CD4-positive, alpha-beta T cell treated with Interleukin-1 beta for 1 hour (primary cell): ENCODE results near the gene RNU7-1.
"Not testable (repeated sequence)": the region's sequence is repeated elsewhere in the genome, so short reads cannot be mapped to it uniquely, and the experiment has no call there.

Experiments used
- DNase-seq, 2 donors: peaks; one replicate each; pipeline ENCODE4 v3.0.0-alpha.2; 2020 to 2022

RNU7-1 gene

GRCh38 chr12:6943722-6944380, at the start of gene RNU7-1, which contains the start of gene C12orf57:
TSS of gene RNU7-1 (plus strand) at chr12:6943816.
TSS of gene C12orf57 (plus strand) at chr12:6944022. CDS start at chr12:6944122, 100 bp downstream.
- peak; percentile 89 for DNase-seq

GRCh38 chr12:6894321-6894720, 49.3 kb upstream of the RNU7-1 start:
- DNase-seq, result no peak

GRCh38 chr12:6896846-6897435, 46.7 kb upstream of the RNU7-1 start:
- no peak for DNase-seq

GRCh38 chr12:6899427-6899826, 44.2 kb upstream of the RNU7-1 start:
- DNase-seq, result no peak

- peak; percentile 36 to 65 for DNase-seq
Observed at GRCh38 chr12:6899837-6900519, 43.6 kb upstream of the RNU7-1 start.

- DNase-seq, result no peak
Observed at GRCh38 chr12:6902448-6902847, 41.2 kb upstream of the RNU7-1 start.

GRCh38 chr12:6903722-6904121, 39.9 kb upstream of the RNU7-1 start:
- no peak for DNase-seq

- DNase-seq, result peak; percentile 99
Observed at GRCh38 chr12:6904280-6905276, 39.0 kb upstream of the RNU7-1 start, which contains the start of gene LRRC23. TSS of gene LRRC23 (plus strand) at chr12:6904822. CDS start at chr12:6905634, 812 bp downstream.

- DNase-seq, result no peak
Observed at GRCh38 chr12:6905414-6906040, 38.1 kb upstream of the RNU7-1 start.

- not testable (repeated sequence) for DNase-seq
Observed at GRCh38 chr12:6908141-6908540, 35.5 kb upstream of the RNU7-1 start.

- no peak for DNase-seq
Observed at GRCh38 chr12:6909421-6910145, 34.0 kb upstream of the RNU7-1 start.

GRCh38 chr12:6912164-6912935, 31.3 kb upstream of the RNU7-1 start:
- no peak for DNase-seq

GRCh38 chr12:6914246-6914946, 29.2 kb upstream of the RNU7-1 start, which contains the start of gene ENO2:
TSS of gene ENO2 (plus strand) at chr12:6914580. CDS start at chr12:6915833, 1,253 bp downstream.
- peak; percentile 87 for DNase-seq

GRCh38 chr12:6914947-6915788, 28.4 kb upstream of the RNU7-1 start:
- DNase-seq, result no peak

- no peak for DNase-seq
Observed at GRCh38 chr12:6915789-6916285, 27.8 kb upstream of the RNU7-1 start.

- no peak for DNase-seq
Observed at GRCh38 chr12:6916426-6917200, 27.0 kb upstream of the RNU7-1 start.

GRCh38 chr12:6917491-6918231, 26.0 kb upstream of the RNU7-1 start:
- no peak for DNase-seq
